IMR-90 (cell line): ENCODE results near the gene CRYBB1. TPM values are rescaled to one million over a fixed set of nuclear protein-coding genes. Genes with fewer than 3 reads are reported as not detected.

Experiments used
- ATAC-seq: fragments of 200-7000 bp; cut with Tn5 transposase; 2 replicates; pipeline ENCODE4 v1.9.1; 2020; ENCODE audit warnings: low read depth, mild to moderate bottlenecking, moderate library complexity
- BruUV-seq: library from RNA; stranded (reverse); fragments of 400-500 nt; replicated peaks from 2 replicates; lab custom pipeline; 2021; lab: Mats Ljungman, UMichigan
- CTCF ChIA-PET: fragments of 300-600 bp; formaldehyde crosslinking; extraction: SDS; loops from one replicate; lab custom pipeline; 2021; ENCODE audit warnings: antibody characterized with exemption; lab: Yijun Ruan, JAX
- POLR2A ChIA-PET: fragments of 300-600 bp; sonication (Branson Sonifier 250); formaldehyde crosslinking; loops from one replicate; lab custom pipeline; 2022; ENCODE audit warnings: antibody characterized with exemption; ENCODE audit not compliant: unreplicated experiment; lab: Charles Lee
- DNase-seq: peaks from one replicate; pipeline ENCODE4 v3.0.0; 2013
- H2AFZ ChIP-seq: replicated peaks from 2 replicates; pipeline ENCODE3; 2013; ENCODE audit warnings: low read length, mild to moderate bottlenecking; ENCODE audit not compliant: poor library complexity
- H2AK5ac ChIP-seq: 2 replicates; pipeline ENCODE4 v1.6.1; 2013; ENCODE audit warnings: low read depth, low read length, inconsistent platforms
- H2AK9ac ChIP-seq: replicated peaks from 2 replicates; pipeline ENCODE3; 2013; ENCODE audit warnings: mild to moderate bottlenecking, low read depth, low read length, moderate library complexity; ENCODE audit not compliant: poor library complexity
- H2BK120ac ChIP-seq: 2 replicates; pipeline ENCODE4 v1.6.1; 2013; ENCODE audit warnings: low read depth, low read length, inconsistent platforms
- H2BK15ac ChIP-seq: 3 replicates; pipeline ENCODE4 v1.6.1; 2013; ENCODE audit warnings: low read depth, low read length, inconsistent platforms
- H2BK20ac ChIP-seq: 2 replicates; pipeline ENCODE4 v1.6.1; 2013; ENCODE audit warnings: low read depth, mild to moderate bottlenecking, inconsistent platforms, low read length, moderate library complexity
- H2BK5ac ChIP-seq: 2 replicates; pipeline ENCODE4 v1.6.1; 2013; ENCODE audit warnings: mild to moderate bottlenecking, low read depth, low read length, inconsistent platforms; ENCODE audit not compliant: poor library complexity, severe bottlenecking
- H3K14ac ChIP-seq: replicated peaks from 2 replicates; pipeline ENCODE4 v1.6.1; 2013; ENCODE audit warnings: low read depth, low read length, inconsistent platforms
- H3K18ac ChIP-seq: 2 replicates; pipeline ENCODE4 v1.6.1; 2013; ENCODE audit warnings: low read depth, low read length, control low read depth
- H3K23ac ChIP-seq: 2 replicates; pipeline ENCODE4 v1.6.1; 2013; ENCODE audit warnings: low read depth, low read length, inconsistent platforms
- H3K27ac ChIP-seq: 2 replicates; pipeline ENCODE4 v1.5.1; 2013; ENCODE audit warnings: mild to moderate bottlenecking, control low read depth, low read length; ENCODE audit not compliant: insufficient read depth
- H3K27me3 ChIP-seq: 2 replicates; pipeline ENCODE4 v1.6.1; 2013; ENCODE audit warnings: low read length; ENCODE audit not compliant: control insufficient read depth, insufficient read depth
- H3K36me3 ChIP-seq: 2 replicates; pipeline ENCODE4 v1.6.1; 2013; ENCODE audit warnings: low read length, mixed read lengths; ENCODE audit not compliant: control insufficient read depth, insufficient read depth
- H3K4ac ChIP-seq: 2 replicates; pipeline ENCODE4 v1.6.1; 2013; ENCODE audit warnings: low read depth, low read length, inconsistent platforms
- H3K4me1 ChIP-seq: 2 replicates; pipeline ENCODE4 v1.6.1; 2013; ENCODE audit warnings: low read length, mixed read lengths; ENCODE audit not compliant: control insufficient read depth, insufficient read depth
- H3K4me2 ChIP-seq: 2 replicates; pipeline ENCODE4 v1.6.1; 2013; ENCODE audit warnings: low read depth, mild to moderate bottlenecking, control low read depth, low read length, moderate library complexity
- H3K4me3 ChIP-seq: 2 replicates; pipeline ENCODE4 v1.5.1; 2013; ENCODE audit warnings: low read depth, mild to moderate bottlenecking, control low read depth, low read length, moderate library complexity; ENCODE audit not compliant: insufficient read depth
- H3K56ac ChIP-seq: 2 replicates; pipeline ENCODE4 v1.6.1; 2013; ENCODE audit warnings: low read length, inconsistent platforms; ENCODE audit not compliant: insufficient read depth; ENCODE audit errors: extremely low read depth
- H3K79me1 ChIP-seq, 2 experiments: 2 replicates each; pipeline ENCODE4 v1.6.1; 2013; ENCODE audit warnings: low read length in 2 of 2, inconsistent platforms in 1 of 2, low read depth in 1 of 2
- H3K9ac ChIP-seq: 2 replicates; pipeline ENCODE4 v1.6.1; 2013; ENCODE audit warnings: low read depth, low read length, control low read depth
- H3K9me1 ChIP-seq: 2 replicates; pipeline ENCODE4 v1.6.1; 2013; ENCODE audit warnings: low read length, inconsistent platforms; ENCODE audit not compliant: insufficient read depth
- H3K9me3 ChIP-seq: 2 replicates; pipeline ENCODE4 v1.6.1; 2013; ENCODE audit warnings: low read length; ENCODE audit not compliant: control insufficient read depth, insufficient read depth
- H4K20me1 ChIP-seq: 2 replicates; pipeline ENCODE4 v1.6.1; 2013; ENCODE audit warnings: low read length, inconsistent platforms; ENCODE audit not compliant: insufficient read depth
- H4K5ac ChIP-seq: 2 replicates; pipeline ENCODE4 v1.6.1; 2013; ENCODE audit warnings: mild to moderate bottlenecking, low read depth, low read length, control low read depth
- H4K8ac ChIP-seq, 2 experiments: 2 replicates each; pipeline ENCODE4 v1.6.1; 2013; ENCODE audit warnings: low read depth in 2 of 2, low read length in 2 of 2, control low read depth in 1 of 2, inconsistent platforms in 1 of 2
- H4K91ac ChIP-seq: 2 replicates; pipeline ENCODE4 v1.6.1; 2013; ENCODE audit warnings: low read depth, low read length, inconsistent platforms; ENCODE audit not compliant: insufficient read depth
- BHLHE40 ChIP-seq: fragments of 150-350 bp; IDR thresholded peaks from 2 replicates; pipeline ENCODE4 v1.6.1; 2016; ENCODE audit warnings: mild to moderate bottlenecking, low read depth, low read length
- CEBPB ChIP-seq: IDR thresholded peaks from 2 replicates; pipeline ENCODE4 v1.6.1; 2012; ENCODE audit warnings: low read depth, low read length, improper control_type of control experiment
- CHD1 ChIP-seq: IDR thresholded peaks from 2 replicates; pipeline ENCODE4 v1.6.1; 2012; ENCODE audit warnings: low read depth, low read length, improper control_type of control experiment
- FOS ChIP-seq: fragments of 150-350 bp; IDR thresholded peaks from 2 replicates; pipeline ENCODE4 v1.6.1; 2016; ENCODE audit warnings: low read depth, low read length
- MAFK ChIP-seq: IDR thresholded peaks from 2 replicates; pipeline ENCODE4 v1.6.1; 2012; ENCODE audit warnings: low read depth, low read length, improper control_type of control experiment
- MAZ ChIP-seq: IDR thresholded peaks from 2 replicates; pipeline ENCODE4 v1.6.1; 2012; ENCODE audit warnings: low read depth, mild to moderate bottlenecking, low read length, improper control_type of control experiment, moderate library complexity, borderline replicate concordance
- NFE2L2 ChIP-seq: fragments of 150-350 bp; IDR thresholded peaks from 2 replicates; pipeline ENCODE4 v1.6.1; 2016; ENCODE audit warnings: low read depth, mild to moderate bottlenecking, low read length
- POLR2A ChIP-seq: IDR thresholded peaks from 2 replicates; pipeline ENCODE4 v1.6.1; 2012; ENCODE audit warnings: mild to moderate bottlenecking, low read depth, low read length
- RAD21 ChIP-seq: IDR thresholded peaks from 2 replicates; pipeline ENCODE4 v1.6.1; 2012; ENCODE audit warnings: low read length, improper control_type of control experiment
- RCOR1 ChIP-seq: IDR thresholded peaks from 2 replicates; pipeline ENCODE4 v1.6.1; 2012; ENCODE audit warnings: mild to moderate bottlenecking, low read length, improper control_type of control experiment; ENCODE audit not compliant: insufficient replicate concordance
- SMC3 ChIP-seq: fragments of 150-350 bp; IDR thresholded peaks from 2 replicates; pipeline ENCODE4 v1.6.1; 2016; ENCODE audit warnings: low read depth, mild to moderate bottlenecking, antibody characterized with exemption, low read length, moderate library complexity
- WGBS, 2 experiments: methylation state at CpG; one replicate each; pipeline versions ENCODE4 v1.1.5 to v1.1.7; 2013; ENCODE audit warnings: missing lambda C conversion rate in 2 of 2; ENCODE audit not compliant: insufficient read length in 1 of 2; ENCODE audit errors: extremely low coverage in 2 of 2; 5-methylcytosine and 5-hydroxymethylcytosine counted together
- dilution Hi-C: fragments of 300-500 bp; cut with HindIII; formaldehyde crosslinking; loops from one replicate; pipeline ENCODE4 v1.14.3; 2018; ENCODE audit warnings: low sequenced_read_pairs; ENCODE audit not compliant: unreplicated experiment
- in situ Hi-C: fragments of 300-500 bp; cut with MboI; formaldehyde crosslinking; loops from 3 replicates; pipeline ENCODE4 v1.14.3; 2019; ENCODE audit warnings: low sequenced_read_pairs, inconsistent platforms, mixed read lengths
- intact Hi-C: fragments of 100-400 bp; cut with micrococcal nuclease; formaldehyde crosslinking; loops from 2 replicates; pipeline ENCODE4 v1.10.0; 2022
- polyA plus RNA-seq, 3 experiments: library from polyadenylated mRNA; depleted of rRNA; stranded (reverse); fragments of >200 nt; gene quantifications; 2 replicates each; pipeline ENCODE4 v1.2.3, GENCODE V29; 2012; ENCODE audit warnings: low replicate concordance in 1 of 3
- total RNA-seq: library from RNA; depleted of rRNA; stranded (reverse); fragments of >200 nt; gene quantifications from 2 replicates; pipeline ENCODE4 v1.2.3, GENCODE V29; 2012
- TF ChIP-seq, protein P1 (sequence below): conservative IDR thresholded peaks from 2 replicates; pipeline ENCODE4 v1.5.1; 2012; ENCODE audit warnings: mild to moderate bottlenecking, low read depth, low read length, improper control_type of control experiment

Gene CRYBB1
- total and polyA plus RNA-seq, 2 of the 4 experiments (the other 2 are of a cell fraction), result not detected

DNA sequence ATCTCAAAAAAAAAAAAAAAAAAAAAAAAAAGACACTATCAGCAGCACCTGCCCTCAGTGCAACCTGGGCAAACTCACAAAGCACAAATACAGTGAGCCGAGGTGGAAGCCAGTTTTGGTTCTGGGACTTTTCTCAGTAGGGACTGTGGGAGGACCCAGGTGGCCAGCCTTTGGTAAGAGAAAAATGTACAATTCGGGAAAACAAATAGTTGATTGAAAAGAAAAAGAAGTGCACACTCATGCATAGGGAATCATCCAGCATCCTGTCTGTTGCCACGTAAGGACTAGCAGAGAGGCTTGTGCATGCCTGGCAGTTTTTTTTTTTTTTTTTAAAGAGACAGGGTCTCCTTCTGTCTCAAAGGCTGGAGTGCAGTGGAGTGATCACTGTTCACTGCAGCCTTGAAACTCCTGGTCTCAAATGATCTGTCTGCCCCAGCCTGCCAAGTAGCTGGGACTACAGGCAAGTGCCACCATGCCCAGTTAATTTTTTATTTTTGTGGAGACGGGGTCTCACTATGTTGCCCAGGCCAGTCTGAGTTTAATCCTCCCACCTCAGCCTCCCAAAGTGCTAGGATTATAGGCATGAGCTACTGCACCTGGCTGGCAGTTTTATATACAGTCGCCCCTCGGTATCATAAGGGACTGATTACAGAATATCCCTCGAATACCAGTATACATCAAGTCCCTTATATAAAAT lies 64.6 kb downstream of the CRYBB1 start:
- Histone ChIP-seq H2BK120ac (peak overlapping the region; percentile 94), H2AK5ac (peak overlapping the region; percentile 88), H4K5ac (peak overlapping the region; percentile 53), H3K18ac (peak overlapping the region; percentile 65), H4K8ac (peak overlapping the region; percentile 77 to 83), H2AFZ (no peak overlapping the region), H3K9ac (peak overlapping the region; percentile 69), H3K14ac (peak overlapping the region; percentile 66), H3K4me2 (peak overlapping the region; percentile 65), H3K9me1 (peaks cover 39% of the 10 kb centered on the region), H2BK20ac (peak overlapping the region; percentile 86), H3K56ac (peak overlapping the region; percentile 82; the same call in 1 of the 2 replicates), H4K20me1 (no peaks in the 10 kb centered on the region; the same call in 1 of the 2 replicates), H3K27me3 (no peaks in the 10 kb centered on the region), H3K23ac (peak overlapping the region; percentile 73), H2AK9ac (peak overlapping the region; percentile 10), H3K36me3 (no peaks in the 10 kb centered on the region), H2BK5ac (peak overlapping the region; percentile 87), H4K91ac (peak overlapping the region; percentile 93), H3K4me3 (no peak overlapping the region), H3K4me1 (peaks cover 23% of the 10 kb centered on the region), H3K4ac (peak overlapping the region; percentile 93), H3K9me3 (no peaks in the 10 kb centered on the region), H3K79me1 (peaks cover 47 to 74% of the 10 kb centered on the region in 2 experiments), H3K27ac (peak overlapping the region; percentile 96), H2BK15ac (peak overlapping the region; percentile 93; the same call in 2 of the 3 replicates)
- intact Hi-C loops, result no loop called here
- in situ Hi-C loops, result no loop called here
- CTCF ChIA-PET, result interaction anchor here (0.7 kb wide), 1 partner anchor 1322 kb away, joined by 3 read pairs; no protein-coding TSS in a partner anchor
- dilution Hi-C loops, result no loop called here
- no TSS peak for BruUV-seq
- POLR2A ChIA-PET, result no interaction called here
- WGBS, 2 experiments, result 0% methylated on average over 1 of the region's 7 CpGs; no CpG with 5 or more reads in 1 of the 2 experiments
- DNase-seq (peak; percentile 94), ATAC-seq (peak; percentile 66)
- TF ChIP-seq CEBPB (no peak), RAD21 (no peak), BHLHE40 (peak; percentile 41; the same call in 1 of the 2 replicates), FOS (0 out of 2 replicates have a peak, but pooled peaks have one; percentile 5), MAZ (no peak), MAFK (peak; percentile 60; the same call in 1 of the 2 replicates), RCOR1 (peak; percentile 36), POLR2A (no peak), SMC3 (no peak), CHD1 (no peak), NFE2L2 (peak; percentile 84)
- TF ChIP-seq, protein P1, sequence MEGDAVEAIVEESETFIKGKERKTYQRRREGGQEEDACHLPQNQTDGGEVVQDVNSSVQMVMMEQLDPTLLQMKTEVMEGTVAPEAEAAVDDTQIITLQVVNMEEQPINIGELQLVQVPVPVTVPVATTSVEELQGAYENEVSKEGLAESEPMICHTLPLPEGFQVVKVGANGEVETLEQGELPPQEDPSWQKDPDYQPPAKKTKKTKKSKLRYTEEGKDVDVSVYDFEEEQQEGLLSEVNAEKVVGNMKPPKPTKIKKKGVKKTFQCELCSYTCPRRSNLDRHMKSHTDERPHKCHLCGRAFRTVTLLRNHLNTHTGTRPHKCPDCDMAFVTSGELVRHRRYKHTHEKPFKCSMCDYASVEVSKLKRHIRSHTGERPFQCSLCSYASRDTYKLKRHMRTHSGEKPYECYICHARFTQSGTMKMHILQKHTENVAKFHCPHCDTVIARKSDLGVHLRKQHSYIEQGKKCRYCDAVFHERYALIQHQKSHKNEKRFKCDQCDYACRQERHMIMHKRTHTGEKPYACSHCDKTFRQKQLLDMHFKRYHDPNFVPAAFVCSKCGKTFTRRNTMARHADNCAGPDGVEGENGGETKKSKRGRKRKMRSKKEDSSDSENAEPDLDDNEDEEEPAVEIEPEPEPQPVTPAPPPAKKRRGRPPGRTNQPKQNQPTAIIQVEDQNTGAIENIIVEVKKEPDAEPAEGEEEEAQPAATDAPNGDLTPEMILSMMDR, result no peak
